CD14-positive monocyte (primary cell): ENCODE results near the gene PPFIA1. TPM values are rescaled to one million over a fixed set of nuclear protein-coding genes. Genes with fewer than 3 reads are reported as not detected.

ENCODE experiments used
- DNase-seq, 3 donors: peaks; one replicate each; pipeline ENCODE4 v3.0.0-alpha.2; 2011 to 2022
- H2AFZ ChIP-seq: 2 replicates; pipeline ENCODE4 v1.6.0; 2012; ENCODE audit warnings: mild to moderate bottlenecking, low read depth, low read length, inconsistent platforms; ENCODE audit not compliant: insufficient read depth, poor library complexity, severe bottlenecking
- H3K27ac ChIP-seq, 2 donors: 1 replicate in 1 of 2; 2 replicates in 1 of 2; pipeline ENCODE4 v1.5.1; 2012 to 2013; ENCODE audit warnings: low read length in 2 of 2, control low read depth in 1 of 2, inconsistent platforms in 1 of 2, low read depth in 1 of 2, mild to moderate bottlenecking in 1 of 2
- H3K27me3 ChIP-seq, 2 donors: one replicate each; pipeline versions ENCODE4 v1.6.0 to v1.6.1; 2011 to 2013; ENCODE audit warnings: low read length in 2 of 2; ENCODE audit not compliant: control insufficient read depth in 2 of 2, insufficient read depth in 2 of 2
- H3K36me3 ChIP-seq, 2 donors: replicated peaks in 1 of 2; 1 replicate in 1 of 2; 2 replicates in 1 of 2; pipeline versions ENCODE4 v1.5.1 to v1.6.1; 2012 to 2013; ENCODE audit warnings: low read length in 2 of 2, control low read depth in 1 of 2, inconsistent platforms in 1 of 2, mild to moderate bottlenecking in 1 of 2; ENCODE audit not compliant: insufficient read depth in 2 of 2, control insufficient read depth in 1 of 2
- H3K4me1 ChIP-seq, 2 donors: 1 replicate in 1 of 2; 2 replicates in 1 of 2; pipeline versions ENCODE4 v1.5.1 to v1.6.1; 2012 to 2013; ENCODE audit warnings: low read length in 2 of 2, control low read depth in 1 of 2, inconsistent platforms in 1 of 2, mild to moderate bottlenecking in 1 of 2, moderate library complexity in 1 of 2; ENCODE audit not compliant: insufficient read depth in 2 of 2, control insufficient read depth in 1 of 2
- H3K4me2 ChIP-seq: replicated peaks from 2 replicates; pipeline ENCODE3; 2012; ENCODE audit warnings: low read length, moderate library complexity, mild to moderate bottlenecking; ENCODE audit not compliant: poor library complexity, severe bottlenecking; ENCODE audit errors: extremely low read depth
- H3K4me3 ChIP-seq, 3 experiments: fragments of 200-600 bp in 1 of 3; sonication (generic) in 1 of 3; replicated peaks in 1 of 3; 1 replicate in 2 of 3; 2 replicates in 1 of 3; pipeline ENCODE4 v1.5.1; 2011 to 2013; ENCODE audit warnings: low read length in 3 of 3, mild to moderate bottlenecking in 3 of 3, control low read depth in 2 of 3, low read depth in 2 of 3, inconsistent platforms in 1 of 3, moderate library complexity in 1 of 3
- H3K79me2 ChIP-seq: 2 replicates; pipeline ENCODE4 v1.6.0; 2012; ENCODE audit warnings: mild to moderate bottlenecking, control low read depth, inconsistent platforms, low read length, moderate library complexity; ENCODE audit not compliant: insufficient read depth
- H3K9ac ChIP-seq: 2 replicates; pipeline ENCODE4 v1.6.0; 2017; ENCODE audit warnings: low read length, mild to moderate bottlenecking; ENCODE audit not compliant: insufficient read depth, poor library complexity, severe bottlenecking
- H3K9me3 ChIP-seq, 2 donors: replicated peaks in 1 of 2; 1 replicate in 1 of 2; 2 replicates in 1 of 2; pipeline versions ENCODE4 v1.5.1 to v1.6.1; 2012 to 2013; ENCODE audit warnings: low read length in 2 of 2, control low read depth in 1 of 2; ENCODE audit not compliant: control insufficient read depth in 1 of 2, insufficient read depth in 1 of 2
- H4K20me1 ChIP-seq: 2 replicates; pipeline ENCODE4 v1.6.0; 2012; ENCODE audit warnings: mild to moderate bottlenecking, low read length, control low read depth, moderate library complexity; ENCODE audit not compliant: insufficient read depth
- H3K27ac Mint-ChIP-seq, 7 donors: one replicate each; pipeline ENCODE4 v1.8.0; 2020; ENCODE audit warnings: mild to moderate bottlenecking in 7 of 7, mixed read lengths in 7 of 7, moderate library complexity in 6 of 7, inconsistent platforms in 2 of 7
- H3K27me3 Mint-ChIP-seq, 3 donors: one replicate each; pipeline ENCODE4 v1.8.0; 2021 to 2022; ENCODE audit warnings: low read depth in 3 of 3, mild to moderate bottlenecking in 3 of 3, mixed read lengths in 3 of 3, moderate library complexity in 3 of 3, inconsistent platforms in 1 of 3
- H3K36me3 Mint-ChIP-seq, 2 donors: one replicate each; pipeline ENCODE4 v1.8.0; 2020; ENCODE audit warnings: mixed read lengths in 2 of 2, inconsistent platforms in 1 of 2, mild to moderate bottlenecking in 1 of 2
- H3K4me1 Mint-ChIP-seq: one replicate; pipeline ENCODE4 v1.8.0; 2020; ENCODE audit warnings: mild to moderate bottlenecking, mixed read lengths
- H3K4me3 Mint-ChIP-seq, 2 donors: one replicate each; pipeline ENCODE4 v1.8.0; 2020; ENCODE audit warnings: mild to moderate bottlenecking in 2 of 2, mixed read lengths in 2 of 2, moderate library complexity in 1 of 2
- H3K9me3 Mint-ChIP-seq, 7 donors: one replicate each; pipeline ENCODE4 v1.8.0; 2020 to 2022; ENCODE audit warnings: mixed read lengths in 7 of 7, mild to moderate bottlenecking in 6 of 7, moderate library complexity in 6 of 7, inconsistent platforms in 2 of 7
- WGBS: methylation state at CpG from one replicate; pipeline ENCODE4 v1.1.5; 2013; ENCODE audit warnings: missing lambda C conversion rate; ENCODE audit not compliant: insufficient coverage; 5-methylcytosine and 5-hydroxymethylcytosine counted together
- intact Hi-C, 2 donors: fragments of 100-400 bp; cut with micrococcal nuclease; formaldehyde crosslinking; loops; one replicate each; pipeline versions ENCODE4 v1.15.0 to v1.15.1; 2023
- polyA plus RNA-seq, 3 donors: library from polyadenylated mRNA; depleted of rRNA in 1 of 3; unstranded in 2 of 3; stranded (reverse) in 1 of 3; fragments of 300-500 nt in 2 of 3; fragments of >200 nt in 1 of 3; fragmentation: Illumina TruSeq in 2 of 3; gene quantifications; 1 replicate in 2 of 3; 2 replicates in 1 of 3; pipeline ENCODE4 v1.2.3, GENCODE V29; 2012 to 2021
- TF ChIP-seq, protein P1 (sequence below): fragments of 200-600 bp; IDR thresholded peaks from one replicate; pipeline ENCODE4 v1.8.0; 2022; ENCODE audit warnings: antibody characterized with exemption, mild to moderate bottlenecking

The PPFIA1 gene
- polyA plus RNA-seq, 3 donors: 7.5 to 65.7 (median 15.5) TPM

DNA sequence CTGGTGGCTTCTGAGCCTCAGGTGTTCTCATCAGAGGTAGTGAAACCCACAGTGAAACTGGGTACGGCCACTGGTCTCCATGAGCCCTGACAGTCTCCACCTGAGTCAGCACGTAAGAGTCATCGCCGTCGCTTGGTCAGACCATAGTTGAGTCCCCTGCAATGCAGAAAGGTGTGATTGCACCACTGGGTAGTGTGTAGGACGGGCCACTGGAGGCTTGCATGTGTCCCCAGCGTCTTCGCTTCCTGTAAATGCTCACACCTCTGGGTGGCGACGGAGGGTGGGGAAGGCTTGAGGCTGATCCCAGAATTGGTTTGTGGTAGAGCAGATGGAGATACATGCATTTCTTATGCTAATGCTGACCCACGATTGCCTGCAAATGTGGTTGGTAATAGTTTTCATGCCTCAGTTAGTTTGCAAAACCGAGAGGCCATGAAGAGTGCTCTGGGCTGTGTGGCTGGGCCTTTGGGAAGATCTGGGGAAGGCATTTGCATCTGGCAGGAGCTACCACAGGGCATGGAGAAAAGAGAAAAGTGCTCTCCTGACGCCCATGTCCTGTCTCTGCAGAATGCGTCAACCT is 154.4 kb downstream of the PPFIA1 start:
- H3K4me2 ChIP-seq: no peak overlapping the region
- peaks cover 0 to 11% (median 5%) of the 10 kb centered on the region in 7 donors for H3K9me3 Mint-ChIP-seq
- intact Hi-C loops: loop anchor here in 1 of 2 donors (10.0 kb wide), 1 partner anchor 220 kb away; the partner anchor contains the start of gene FADD
- peaks cover 11% of the 10 kb centered on the region for H3K4me1 Mint-ChIP-seq
- H4K20me1 ChIP-seq: no peaks in the 10 kb centered on the region
- DNase-seq: no peak
- H2AFZ ChIP-seq: no peak overlapping the region
- H3K36me3 Mint-ChIP-seq: no peaks in the 10 kb centered on the region
- WGBS: 83% methylated on average over 14 of the region's 14 CpGs
- H3K27me3 ChIP-seq: peaks cover 7 to 94% of the 10 kb centered on the region in 2 donors
- peak overlapping the region in 1 of 2 donors; percentile 68 for H3K4me3 Mint-ChIP-seq
- no peaks in the 10 kb centered on the region for H3K36me3 ChIP-seq
- H3K4me3 ChIP-seq: no peak overlapping the region
- no peaks in the 10 kb centered on the region for H3K79me2 ChIP-seq
- peaks cover 63 to 96% (median 91%) of the 10 kb centered on the region in 3 donors for H3K27me3 Mint-ChIP-seq
- H3K4me1 ChIP-seq: peaks cover 10 to 12% of the 10 kb centered on the region in 2 donors
- peak overlapping the region in 2 of 7 donors; percentile 35 to 41 for H3K27ac Mint-ChIP-seq
- H3K9me3 ChIP-seq: peaks cover 0 to 3% of the 10 kb centered on the region in 2 donors
- no peak overlapping the region for H3K9ac ChIP-seq
- TF ChIP-seq, protein P1, sequence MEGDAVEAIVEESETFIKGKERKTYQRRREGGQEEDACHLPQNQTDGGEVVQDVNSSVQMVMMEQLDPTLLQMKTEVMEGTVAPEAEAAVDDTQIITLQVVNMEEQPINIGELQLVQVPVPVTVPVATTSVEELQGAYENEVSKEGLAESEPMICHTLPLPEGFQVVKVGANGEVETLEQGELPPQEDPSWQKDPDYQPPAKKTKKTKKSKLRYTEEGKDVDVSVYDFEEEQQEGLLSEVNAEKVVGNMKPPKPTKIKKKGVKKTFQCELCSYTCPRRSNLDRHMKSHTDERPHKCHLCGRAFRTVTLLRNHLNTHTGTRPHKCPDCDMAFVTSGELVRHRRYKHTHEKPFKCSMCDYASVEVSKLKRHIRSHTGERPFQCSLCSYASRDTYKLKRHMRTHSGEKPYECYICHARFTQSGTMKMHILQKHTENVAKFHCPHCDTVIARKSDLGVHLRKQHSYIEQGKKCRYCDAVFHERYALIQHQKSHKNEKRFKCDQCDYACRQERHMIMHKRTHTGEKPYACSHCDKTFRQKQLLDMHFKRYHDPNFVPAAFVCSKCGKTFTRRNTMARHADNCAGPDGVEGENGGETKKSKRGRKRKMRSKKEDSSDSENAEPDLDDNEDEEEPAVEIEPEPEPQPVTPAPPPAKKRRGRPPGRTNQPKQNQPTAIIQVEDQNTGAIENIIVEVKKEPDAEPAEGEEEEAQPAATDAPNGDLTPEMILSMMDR: no peak
- no peak overlapping the region for H3K27ac ChIP-seq

- Histone ChIP-seq H3K9ac (no peak overlapping the region), H2AFZ (no peak overlapping the region), H3K9me3 (no peaks in the 10 kb centered on the region), H3K79me2 (no peaks in the 10 kb centered on the region), H3K27me3 (peaks cover 0 to 93% of the 10 kb centered on the region in 2 donors), H4K20me1 (no peaks in the 10 kb centered on the region), H3K27ac (no peak overlapping the region), H3K4me3 (no peak overlapping the region), H3K4me1 (peaks cover 10 to 12% of the 10 kb centered on the region in 2 donors), H3K36me3 (no peaks in the 10 kb centered on the region), H3K4me2 (no peak overlapping the region)
- Mint-ChIP-seq H3K27me3 (peaks cover 59 to 96% (median 92%) of the 10 kb centered on the region in 3 donors), H3K27ac (no peak overlapping the region), H3K4me1 (peaks cover 11% of the 10 kb centered on the region), H3K4me3 (peak overlapping the region in 1 of 2 donors; percentile 57), H3K9me3 (peaks cover 0 to 11% (median 5%) of the 10 kb centered on the region in 7 donors), H3K36me3 (no peaks in the 10 kb centered on the region)
- 93% methylated on average over 7 of the region's 11 CpGs for WGBS
- intact Hi-C loops: loop anchor here in 1 of 2 donors (10.0 kb wide), 1 partner anchor 223 kb away; the partner anchor contains the start of gene FADD
- TF ChIP-seq, protein P1: no peak
- no peak for DNase-seq
Observed at GRCh38 chr11:70427436-70427835, 156.9 kb downstream of the PPFIA1 start.
